ENCODE measurements around the gene SNU13. TPM values are rescaled to one million over a fixed set of nuclear protein-coding genes. Genes with fewer than 3 reads are reported as not detected.
A peak's percentile ranks its signal among the peaks of the same experiment; 100 is the strongest.
"Not testable (repeated sequence)": the region's sequence is repeated elsewhere in the genome, so short reads cannot be mapped to it uniquely, and the experiment has no call there.

Gene SNU13
- polyA plus RNA-seq, 4 donors: 145 to 173 (median 159) TPM

- DNase-seq (ENCODE audit: low read depth in 4 of 4, low spot score in 3 of 4): peak; percentile 56 to 79 (median 76)
Observed at GRCh38 chr22:41682033-41682807, 6.4 kb downstream of the SNU13 start.

GRCh38 chr22:41681616-41682015, 7.1 kb downstream of the SNU13 start:
- no peak for DNase-seq (ENCODE audit: low read depth in 4 of 4, low spot score in 3 of 4)

GRCh38 chr22:41676134-41676533, 12.5 kb downstream of the SNU13 start:
- no peak for DNase-seq (ENCODE audit: low read depth in 4 of 4, low spot score in 3 of 4)

- DNase-seq (ENCODE audit: low read depth in 4 of 4, low spot score in 3 of 4): no peak
Observed at GRCh38 chr22:41674846-41675340, 13.8 kb downstream of the SNU13 start.

- DNase-seq (ENCODE audit: low read depth in 4 of 4, low spot score in 3 of 4): no peak
Observed at GRCh38 chr22:41672780-41673509, 15.7 kb downstream of the SNU13 start.

- not testable (repeated sequence) for DNase-seq (ENCODE audit: low read depth in 4 of 4, low spot score in 3 of 4)
Observed at GRCh38 chr22:41672096-41672495, 16.6 kb downstream of the SNU13 start.

- DNase-seq (ENCODE audit: low read depth in 4 of 4, low spot score in 3 of 4): no peak
Observed at GRCh38 chr22:41668971-41669911, 19.4 kb downstream of the SNU13 start.

GRCh38 chr22:41664951-41665350, 23.7 kb downstream of the SNU13 start:
- no peak for DNase-seq (ENCODE audit: low read depth in 4 of 4, low spot score in 3 of 4)

- no peak for DNase-seq (ENCODE audit: low read depth in 4 of 4, low spot score in 3 of 4)
Observed at GRCh38 chr22:41664490-41664889, 24.2 kb downstream of the SNU13 start.

- not testable (repeated sequence) for DNase-seq (ENCODE audit: low read depth in 4 of 4, low spot score in 3 of 4)
Observed at GRCh38 chr22:41663594-41663993, 25.1 kb downstream of the SNU13 start.

- DNase-seq (ENCODE audit: low read depth in 4 of 4, low spot score in 3 of 4): no peak
Observed at GRCh38 chr22:41661713-41662112, 27.0 kb downstream of the SNU13 start.

GRCh38 chr22:41661088-41661487, 27.6 kb downstream of the SNU13 start:
- DNase-seq (ENCODE audit: low read depth in 4 of 4, low spot score in 3 of 4): no peak

- DNase-seq (ENCODE audit: low read depth in 4 of 4, low spot score in 3 of 4): no peak
Observed at GRCh38 chr22:41660416-41660815, 28.3 kb downstream of the SNU13 start.

- no peak for DNase-seq (ENCODE audit: low read depth in 4 of 4, low spot score in 3 of 4)
Observed at GRCh38 chr22:41659941-41660340, 28.7 kb downstream of the SNU13 start.

GRCh38 chr22:41658869-41659268, 29.8 kb downstream of the SNU13 start:
- DNase-seq (ENCODE audit: low read depth in 4 of 4, low spot score in 3 of 4): no peak

GRCh38 chr22:41657709-41658108, 31.0 kb downstream of the SNU13 start:
- no peak for DNase-seq (ENCODE audit: low read depth in 4 of 4, low spot score in 3 of 4)

GRCh38 chr22:41656556-41656955, 32.1 kb downstream of the SNU13 start:
- peak in 1 of 4 donors; percentile 10 for DNase-seq (ENCODE audit: low read depth in 4 of 4, low spot score in 3 of 4)

- DNase-seq (ENCODE audit: low read depth in 4 of 4, low spot score in 3 of 4): no peak
Observed at GRCh38 chr22:41654322-41654721, 34.3 kb downstream of the SNU13 start.

GRCh38 chr22:41650821-41651220, 37.8 kb downstream of the SNU13 start:
- no peak for DNase-seq (ENCODE audit: low read depth in 4 of 4, low spot score in 3 of 4)

- no peak for DNase-seq (ENCODE audit: low read depth in 4 of 4, low spot score in 3 of 4)
Observed at GRCh38 chr22:41650229-41650628, 38.4 kb downstream of the SNU13 start.

- DNase-seq (ENCODE audit: low read depth in 4 of 4, low spot score in 3 of 4): no peak
Observed at GRCh38 chr22:41648432-41648831, 40.2 kb downstream of the SNU13 start.
